PC-9 (cell line): Measurements from ENCODE around the gene PEF1.

Experiments
- CTCF ChIP-seq: fragments of 200-600 bp; sonication (generic); conservative IDR thresholded peaks from 2 replicates; pipeline ENCODE4 v1.6.1; 2017; ENCODE audit warnings: mixed run types, antibody characterized with exemption, mild to moderate bottlenecking, moderate library complexity
- EZH2 ChIP-seq: fragments of 200-600 bp; sonication (generic); IDR thresholded peaks from 2 replicates; pipeline ENCODE4 v1.8.0; 2017; ENCODE audit warnings: antibody characterized with exemption, low read depth

DNA sequence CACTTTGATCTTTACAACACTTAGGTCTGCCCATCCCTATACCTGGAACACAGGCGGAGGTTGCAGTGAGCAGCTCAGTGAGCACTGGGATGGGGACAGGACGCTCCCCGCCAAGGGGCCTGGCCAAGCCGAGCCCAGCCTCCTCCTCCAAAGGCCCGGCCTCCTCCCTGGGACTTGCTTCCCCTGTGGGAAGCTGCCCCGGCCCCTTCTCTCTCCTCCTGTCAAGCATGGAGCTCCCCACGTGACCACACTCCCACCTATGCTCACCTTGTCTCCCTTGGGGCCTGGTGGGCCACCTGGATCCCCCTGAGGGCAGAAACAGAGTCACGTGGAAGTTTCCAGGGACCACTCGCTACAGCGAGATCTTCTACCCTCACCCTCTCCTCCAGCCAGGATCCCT lies 46.2 kb upstream of the PEF1 start:
- TF ChIP-seq CTCF (no peak), EZH2 (no peak)
